MM.1S (cell line): Measurements from ENCODE around the gene GAS2L2.
"Not testable (repeated sequence)": the region's sequence is repeated elsewhere in the genome, so short reads cannot be mapped to it uniquely, and the experiment has no call there.

Experiments used
- EZH2 ChIP-seq: fragments of 300-600 bp; sonication (generic); optimal IDR thresholded peaks from 2 replicates; pipeline ENCODE3; 2017; ENCODE audit warnings: low read depth, mild to moderate bottlenecking, antibody characterized with exemption, low read length, mixed read lengths
- EZH2phosphoT487 ChIP-seq: fragments of 300-600 bp; sonication (generic); IDR thresholded peaks from 2 replicates; pipeline ENCODE4 v1.6.1; 2018; ENCODE audit warnings: antibody characterized with exemption, low read length
- TF ChIP-seq, protein P1 (sequence below): fragments of 300-600 bp; sonication (generic); IDR thresholded peaks from 2 replicates; pipeline ENCODE4 v1.5.1; 2016; ENCODE audit warnings: antibody characterized with exemption, low read length, mixed read lengths

- TF ChIP-seq, protein P1, sequence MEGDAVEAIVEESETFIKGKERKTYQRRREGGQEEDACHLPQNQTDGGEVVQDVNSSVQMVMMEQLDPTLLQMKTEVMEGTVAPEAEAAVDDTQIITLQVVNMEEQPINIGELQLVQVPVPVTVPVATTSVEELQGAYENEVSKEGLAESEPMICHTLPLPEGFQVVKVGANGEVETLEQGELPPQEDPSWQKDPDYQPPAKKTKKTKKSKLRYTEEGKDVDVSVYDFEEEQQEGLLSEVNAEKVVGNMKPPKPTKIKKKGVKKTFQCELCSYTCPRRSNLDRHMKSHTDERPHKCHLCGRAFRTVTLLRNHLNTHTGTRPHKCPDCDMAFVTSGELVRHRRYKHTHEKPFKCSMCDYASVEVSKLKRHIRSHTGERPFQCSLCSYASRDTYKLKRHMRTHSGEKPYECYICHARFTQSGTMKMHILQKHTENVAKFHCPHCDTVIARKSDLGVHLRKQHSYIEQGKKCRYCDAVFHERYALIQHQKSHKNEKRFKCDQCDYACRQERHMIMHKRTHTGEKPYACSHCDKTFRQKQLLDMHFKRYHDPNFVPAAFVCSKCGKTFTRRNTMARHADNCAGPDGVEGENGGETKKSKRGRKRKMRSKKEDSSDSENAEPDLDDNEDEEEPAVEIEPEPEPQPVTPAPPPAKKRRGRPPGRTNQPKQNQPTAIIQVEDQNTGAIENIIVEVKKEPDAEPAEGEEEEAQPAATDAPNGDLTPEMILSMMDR, result not testable (repeated sequence)
- not testable (repeated sequence) for TF ChIP-seq EZH2phosphoT487, EZH2
Measured at GRCh38 chr17:35751541-35751940, 1.5 kb downstream of the GAS2L2 start.
